OCI-LY7 (cell line): Measurements from ENCODE around the gene RAB27A.
A peak's percentile ranks its signal among the peaks of the same experiment; 100 is the strongest.

ENCODE experiments used
- CTCF ChIP-seq: fragments of 200-600 bp; sonication (generic); conservative IDR thresholded peaks from 2 replicates; pipeline ENCODE4 v1.5.1; 2014; ENCODE audit warnings: mild to moderate bottlenecking, antibody characterized with exemption, low read length, moderate library complexity, mixed read lengths
- EZH2phosphoT487 ChIP-seq: fragments of 200-600 bp; sonication (generic); IDR thresholded peaks from 2 replicates; pipeline ENCODE4 v1.6.1; 2018; ENCODE audit warnings: low read depth, borderline replicate concordance, mild to moderate bottlenecking, mixed run types, antibody characterized with exemption, low read length, moderate library complexity, mixed read lengths

- peak; percentile 92 for TF ChIP-seq CTCF
- TF ChIP-seq EZH2phosphoT487 = no peak
Measured at GRCh38 chr15:55168350-55168974, 121.2 kb downstream of the RAB27A start.
